K562 (cell line): Measurements from ENCODE around the gene FTHL17. TPM values are rescaled to one million over a fixed set of nuclear protein-coding genes. Genes with fewer than 3 reads are reported as not detected.

ENCODE experiments used
- ATAC-seq: fragments of 200-7000 bp; cut with Tn5 transposase; 3 replicates; pipeline ENCODE4 v1.9.1; 2020; ENCODE audit warnings: moderate library complexity
- BruUV-seq: library from RNA; stranded (reverse); fragments of 400-500 nt; replicated peaks from 2 replicates; lab custom pipeline; 2021; lab: Mats Ljungman, UMichigan
- CTCF ChIA-PET: fragments of 300-600 bp; formaldehyde crosslinking; extraction: SDS; loops from one replicate; lab custom pipeline; 2021; ENCODE audit warnings: low intra/inter-chr PET ratio; lab: Yijun Ruan, JAX
- POLR2A ChIA-PET: fragments of 300-600, 350-650 bp; sonication (Branson Sonifier 250); formaldehyde crosslinking; extraction: SDS; loops from one replicate; lab custom pipeline; 2021; ENCODE audit warnings: antibody characterized with exemption, inconsistent platforms; lab: Yijun Ruan, JAX
- DNase-seq, 4 experiments: peaks; one replicate each; pipeline versions ENCODE4 v3.0.0 to v3.0.0-alpha.2; 2011 to 2018; ENCODE audit warnings: low spot score in 3 of 4, mixed read lengths in 3 of 4; ENCODE audit errors: extremely low read depth in 1 of 4
- FAIRE-seq: peaks from 2 replicates; lab custom pipeline; 2011; peaks lifted over from hg19 to GRCh38; lab: Jason Lieb, UNC
- H2AFZ ChIP-seq: 2 replicates; pipeline ENCODE4 v1.6.0; 2011; ENCODE audit warnings: low read depth, low read length, control low read depth, inconsistent platforms
- H3K27ac ChIP-seq: fragments of 200-600 bp; 3 replicates; pipeline ENCODE4 v1.8.0; 2011; ENCODE audit warnings: low read depth, mild to moderate bottlenecking, control low read depth, inconsistent platforms, low read length, moderate library complexity, mixed read lengths; ENCODE audit errors: extremely low read depth
- H3K27me3 ChIP-seq, 2 experiments: fragments of 300-600 bp in 1 of 2; 2 replicates in 1 of 2; 3 replicates in 1 of 2; pipeline versions ENCODE4 v1.6.0 to v1.8.0; 2011; ENCODE audit warnings: inconsistent platforms in 2 of 2, low read length in 2 of 2, mild to moderate bottlenecking in 1 of 2, mixed read lengths in 1 of 2, moderate library complexity in 1 of 2; ENCODE audit not compliant: control insufficient read depth in 2 of 2, insufficient read depth in 2 of 2
- H3K36me3 ChIP-seq: fragments of 300-600 bp; 3 replicates; pipeline ENCODE4 v1.8.0; 2011; ENCODE audit warnings: mild to moderate bottlenecking, low read length, inconsistent platforms; ENCODE audit not compliant: control insufficient read depth, insufficient read depth
- H3K4me1 ChIP-seq, 2 experiments: fragments of 200-600 bp in 1 of 2; replicated peaks in 1 of 2; 2 replicates in 1 of 2; 3 replicates in 1 of 2; pipeline versions ENCODE4 v1.5.1 to v1.8.0; 2011; ENCODE audit warnings: inconsistent platforms in 2 of 2, low read length in 2 of 2, mild to moderate bottlenecking in 1 of 2, mixed read lengths in 1 of 2, moderate library complexity in 1 of 2; ENCODE audit not compliant: control insufficient read depth in 2 of 2, insufficient read depth in 2 of 2
- H3K4me2 ChIP-seq: 2 replicates; pipeline ENCODE4 v1.6.1; 2011; ENCODE audit warnings: low read length, control low read depth, inconsistent platforms, mixed read lengths; ENCODE audit not compliant: insufficient read depth
- H3K4me3 ChIP-seq: fragments of 200-600 bp; sonication (generic), shearing (Covaris generic); 2 replicates; pipeline ENCODE4 v1.5.1; 2016; ENCODE audit warnings: control low read depth, inconsistent platforms
- H3K79me2 ChIP-seq: fragments of 200-600 bp; 3 replicates; pipeline ENCODE4 v1.8.0; 2011; ENCODE audit warnings: low read length, inconsistent platforms; ENCODE audit not compliant: control insufficient read depth, insufficient read depth
- H3K9ac ChIP-seq, 2 experiments: 2 replicates each; pipeline versions ENCODE4 v1.6.0 to v1.6.1; 2011; ENCODE audit warnings: low read depth in 2 of 2, low read length in 2 of 2, control low read depth in 1 of 2, inconsistent platforms in 1 of 2, mild to moderate bottlenecking in 1 of 2, mixed read lengths in 1 of 2; ENCODE audit not compliant: insufficient read depth in 1 of 2
- H3K9me1 ChIP-seq: one replicate; pipeline ENCODE4 v1.6.0; 2011; ENCODE audit warnings: inconsistent platforms, mild to moderate bottlenecking, low read length, moderate library complexity; ENCODE audit not compliant: control insufficient read depth, insufficient read depth
- H3K9me3 ChIP-seq: replicated peaks from 2 replicates; pipeline ENCODE4 v1.5.1; 2011; ENCODE audit warnings: low read depth, low read length, inconsistent platforms; ENCODE audit not compliant: control insufficient read depth, insufficient read depth
- H4K20me1 ChIP-seq: replicated peaks from 2 replicates; pipeline ENCODE4 v1.6.1; 2011; ENCODE audit warnings: low read length, inconsistent platforms, mixed read lengths; ENCODE audit not compliant: control insufficient read depth, insufficient read depth
- CSDE1 ChIP-seq, 2 experiments: fragments of 450-650 bp; IDR thresholded peaks; 2 replicates each; pipeline ENCODE4 v1.6.1; 2016; ENCODE audit warnings: mild to moderate bottlenecking in 1 of 2
- DMBX1 ChIP-seq: fragments of 250-450 bp; sonication (Bioruptor Pico); IDR thresholded peaks from 2 replicates; pipeline ENCODE4 v1.8.0; 2022; ENCODE audit warnings: inconsistent platforms, mild to moderate bottlenecking, moderate library complexity, borderline replicate concordance
- HOMEZ ChIP-seq: fragments of 250-450 bp; sonication (Bioruptor Pico); IDR thresholded peaks from 2 replicates; pipeline ENCODE4 v1.4.0; 2020; ENCODE audit warnings: mild to moderate bottlenecking, moderate library complexity
- NR1H2 ChIP-seq: sonication (generic); formaldehyde crosslinking; IDR thresholded peaks from 2 replicates; pipeline ENCODE4 v1.4.0; 2020; ENCODE audit warnings: mild to moderate bottlenecking, missing genetic modification reagents
- ZKSCAN8 ChIP-seq: fragments of 200-800 bp; sonication (Bioruptor generic); IDR thresholded peaks from 2 replicates; pipeline ENCODE4 v1.6.1; 2016; ENCODE audit warnings: missing genetic modification characterization, missing compliant biosample characterization
- ZNF217 ChIP-seq: sonication (generic); formaldehyde crosslinking; IDR thresholded peaks from 2 replicates; pipeline ENCODE4 v1.8.0; 2022; ENCODE audit warnings: mild to moderate bottlenecking, missing genetic modification reagents
- ZNF384 ChIP-seq: IDR thresholded peaks from 2 replicates; pipeline ENCODE4 v1.6.1; 2012; ENCODE audit warnings: low read depth, low read length, improper control_type of control experiment
- WGBS: fragments of 100-300 bp; shearing (Covaris generic); methylation state at CpG from one replicate; pipeline ENCODE4 v1.1.6; 2016; ENCODE audit warnings: low coverage, mixed read lengths; ENCODE audit not compliant: insufficient coverage; ENCODE audit errors: missing lambda C conversion rate; 5-methylcytosine and 5-hydroxymethylcytosine counted together
- in situ Hi-C: fragments of 300-500 bp; cut with MboI; formaldehyde crosslinking; loops from 4 replicates; pipeline ENCODE4 v1.15.0; 2018; ENCODE audit warnings: inconsistent platforms, mixed read lengths
- intact Hi-C: fragments of 100-400 bp; cut with micrococcal nuclease; formaldehyde crosslinking; loops from 2 replicates; pipeline ENCODE4 v1.14.2; 2022
- polyA plus RNA-seq, 8 experiments: library from polyadenylated mRNA; depleted of rRNA in 4 of 8; stranded (reverse) in 5 of 8; unstranded in 3 of 8; fragments of >200 nt; fragmentation: Nextera tagmentation in 2 of 8; fragmentation: Illumina TruSeq in 1 of 8; extraction: Ambion mirVana in 2 of 8; extraction: Trizol in 1 of 8; gene quantifications; 2 replicates each; pipeline versions ENCODE4 v1.2.1 to v1.2.3, GENCODE V29; 2011 to 2014; ENCODE audit warnings: inconsistent platforms in 1 of 8, missing spikeins in 1 of 8
- total RNA-seq, 7 experiments: library from RNA; depleted of rRNA in 6 of 7; stranded (reverse); fragments of >200 nt in 6 of 7; fragmentation: Illumina TruSeq in 2 of 7; extraction: Trizol in 2 of 7; gene quantifications; 2 replicates each; pipeline versions ENCODE4 v1.2.1 to v1.2.3, GENCODE V29; 2011 to 2021; ENCODE audit warnings: low replicate concordance in 1 of 7
- TF ChIP-seq, protein P1 (sequence below), 2 experiments: fragments of 450-650 bp; IDR thresholded peaks; 2 replicates each; pipeline ENCODE4 v1.6.1; 2018; ENCODE audit warnings: mild to moderate bottlenecking in 2 of 2, low read depth in 1 of 2; ENCODE audit not compliant: partially characterized antibody in 2 of 2

Gene FTHL17
- total and polyA plus RNA-seq, 9 of the 15 experiments (the other 6 are each of a cell fraction or from before 2014, with no cell fraction given): not detected

- Histone ChIP-seq H3K79me2 (no peaks in the 10 kb centered on the region), H3K9me3 (no peaks in the 10 kb centered on the region), H3K4me1 (no peaks in the 10 kb centered on the region), H3K9me1 (no peaks in the 10 kb centered on the region), H3K4me3 (no peak overlapping the region), H3K4me2 (no peak overlapping the region), H3K9ac (no peak overlapping the region), H2AFZ (no peak overlapping the region), H3K27ac (no peak overlapping the region), H3K27me3 (peaks cover 0 to 6% of the 10 kb centered on the region in 2 experiments; a peak in 2 of 5 replicates), H4K20me1 (no peaks in the 10 kb centered on the region), H3K36me3 (no peaks in the 10 kb centered on the region)
- 0% methylated on average over 3 of the region's 4 CpGs for WGBS
- ChIA-PET POLR2A (no interaction called here), CTCF (no interaction called here)
- in situ Hi-C loops (no loop called here), intact Hi-C loops (no loop called here)
- BruUV-seq: no TSS peak
- TF ChIP-seq ZKSCAN8 (no peak), ZNF217 (CRISPR knock-in tag) (no peak), HOMEZ (CRISPR knock-in tag) (no peak), DMBX1 (CRISPR knock-in tag) (no peak), ZNF384 (no peak), CSDE1 (IDR thresholded peaks at IDR 0.05) (no peak), NR1H2 (CRISPR knock-in tag) (no peak)
- TF ChIP-seq, protein P1, sequence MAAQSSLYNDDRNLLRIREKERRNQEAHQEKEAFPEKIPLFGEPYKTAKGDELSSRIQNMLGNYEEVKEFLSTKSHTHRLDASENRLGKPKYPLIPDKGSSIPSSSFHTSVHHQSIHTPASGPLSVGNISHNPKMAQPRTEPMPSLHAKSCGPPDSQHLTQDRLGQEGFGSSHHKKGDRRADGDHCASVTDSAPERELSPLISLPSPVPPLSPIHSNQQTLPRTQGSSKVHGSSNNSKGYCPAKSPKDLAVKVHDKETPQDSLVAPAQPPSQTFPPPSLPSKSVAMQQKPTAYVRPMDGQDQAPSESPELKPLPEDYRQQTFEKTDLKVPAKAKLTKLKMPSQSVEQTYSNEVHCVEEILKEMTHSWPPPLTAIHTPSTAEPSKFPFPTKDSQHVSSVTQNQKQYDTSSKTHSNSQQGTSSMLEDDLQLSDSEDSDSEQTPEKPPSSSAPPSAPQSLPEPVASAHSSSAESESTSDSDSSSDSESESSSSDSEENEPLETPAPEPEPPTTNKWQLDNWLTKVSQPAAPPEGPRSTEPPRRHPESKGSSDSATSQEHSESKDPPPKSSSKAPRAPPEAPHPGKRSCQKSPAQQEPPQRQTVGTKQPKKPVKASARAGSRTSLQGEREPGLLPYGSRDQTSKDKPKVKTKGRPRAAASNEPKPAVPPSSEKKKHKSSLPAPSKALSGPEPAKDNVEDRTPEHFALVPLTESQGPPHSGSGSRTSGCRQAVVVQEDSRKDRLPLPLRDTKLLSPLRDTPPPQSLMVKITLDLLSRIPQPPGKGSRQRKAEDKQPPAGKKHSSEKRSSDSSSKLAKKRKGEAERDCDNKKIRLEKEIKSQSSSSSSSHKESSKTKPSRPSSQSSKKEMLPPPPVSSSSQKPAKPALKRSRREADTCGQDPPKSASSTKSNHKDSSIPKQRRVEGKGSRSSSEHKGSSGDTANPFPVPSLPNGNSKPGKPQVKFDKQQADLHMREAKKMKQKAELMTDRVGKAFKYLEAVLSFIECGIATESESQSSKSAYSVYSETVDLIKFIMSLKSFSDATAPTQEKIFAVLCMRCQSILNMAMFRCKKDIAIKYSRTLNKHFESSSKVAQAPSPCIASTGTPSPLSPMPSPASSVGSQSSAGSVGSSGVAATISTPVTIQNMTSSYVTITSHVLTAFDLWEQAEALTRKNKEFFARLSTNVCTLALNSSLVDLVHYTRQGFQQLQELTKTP (IDR thresholded peaks at IDR 0.05; ENCODE audit: low read depth in 1 of 2, partially characterized antibody in 2 of 2): no peak
- ATAC-seq: no peak
- no peak for FAIRE-seq
- DNase-seq: no peak
Observed at GRCh38 chrX:31093639-31093975, 21.8 kb upstream of the FTHL17 start.
